Parathyroid adenoma (tissue), 2 donors: ENCODE measurements around the gene LYSMD4.

Source experiments
- H2AFZ ChIP-seq: fragments of 300-600 bp; sonication (generic); one replicate; pipeline ENCODE4 v1.7.0; 2017; ENCODE audit warnings: antibody characterized with exemption, mild to moderate bottlenecking
- H3K27ac ChIP-seq: fragments of 300-600 bp; sonication (generic); one replicate; pipeline ENCODE4 v1.7.0; 2017
- H3K27me3 ChIP-seq: fragments of 300-600 bp; sonication (generic); one replicate; pipeline ENCODE4 v1.7.0; 2017; ENCODE audit warnings: low read length; ENCODE audit not compliant: control insufficient read depth, insufficient read depth
- H3K36me3 ChIP-seq: fragments of 300-600 bp; sonication (generic); one replicate; pipeline ENCODE4 v1.7.0; 2017; ENCODE audit warnings: low read length; ENCODE audit not compliant: control insufficient read depth, insufficient read depth
- H3K4me1 ChIP-seq: fragments of 300-600 bp; sonication (generic); one replicate; pipeline ENCODE4 v1.7.0; 2017; ENCODE audit warnings: control low read depth
- H3K4me2 ChIP-seq: fragments of 300-600 bp; sonication (generic); one replicate; pipeline ENCODE4 v1.7.0; 2017; ENCODE audit warnings: low read length
- H3K4me3 ChIP-seq: fragments of 300-600 bp; sonication (generic); one replicate; pipeline ENCODE4 v1.7.0; 2017; ENCODE audit warnings: low read depth, low read length
- H3K79me2 ChIP-seq: fragments of 300-600 bp; sonication (generic); one replicate; pipeline ENCODE4 v1.7.0; 2017; ENCODE audit warnings: control low read depth
- H3K9ac ChIP-seq: fragments of 300-600 bp; sonication (generic); one replicate; pipeline ENCODE4 v1.7.0; 2017; ENCODE audit warnings: mild to moderate bottlenecking
- H3K9me3 ChIP-seq: fragments of 300-600 bp; sonication (generic); one replicate; pipeline ENCODE4 v1.7.0; 2017; ENCODE audit warnings: low read length; ENCODE audit not compliant: control insufficient read depth
- TF ChIP-seq, protein P1 (sequence below): fragments of 300-600 bp; sonication (generic); IDR thresholded peaks from one replicate; pipeline ENCODE4 v1.7.0; 2017; ENCODE audit warnings: antibody characterized with exemption, mild to moderate bottlenecking
- donor health status: primary hyperparathyroidism.

LYSMD4 gene

DNA sequence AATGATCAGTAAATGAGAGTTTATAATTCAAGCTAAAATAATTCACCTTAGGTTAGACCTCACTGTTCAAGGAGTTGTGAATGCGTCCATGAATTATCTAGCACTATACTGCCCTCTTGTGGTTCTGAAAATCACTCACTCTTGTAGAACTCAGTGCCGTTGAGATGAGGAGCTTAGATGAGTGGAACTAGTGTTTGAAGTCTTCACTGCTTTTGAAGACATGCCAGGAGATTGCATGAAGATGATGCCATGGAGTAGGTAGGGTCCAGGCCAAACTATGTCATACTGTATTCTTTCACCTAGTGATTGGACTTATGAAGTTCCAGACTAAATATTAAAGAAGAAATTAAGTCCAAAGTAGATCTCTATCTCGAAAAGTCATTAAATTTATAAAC, 28.8 kb downstream of the LYSMD4 start:
- H3K27me3 ChIP-seq: no peaks in the 10 kb centered on the region
- peak overlapping the region; percentile 53 for H3K27ac ChIP-seq
- H3K79me2 ChIP-seq: no peaks in the 10 kb centered on the region
- TF ChIP-seq, protein P1, sequence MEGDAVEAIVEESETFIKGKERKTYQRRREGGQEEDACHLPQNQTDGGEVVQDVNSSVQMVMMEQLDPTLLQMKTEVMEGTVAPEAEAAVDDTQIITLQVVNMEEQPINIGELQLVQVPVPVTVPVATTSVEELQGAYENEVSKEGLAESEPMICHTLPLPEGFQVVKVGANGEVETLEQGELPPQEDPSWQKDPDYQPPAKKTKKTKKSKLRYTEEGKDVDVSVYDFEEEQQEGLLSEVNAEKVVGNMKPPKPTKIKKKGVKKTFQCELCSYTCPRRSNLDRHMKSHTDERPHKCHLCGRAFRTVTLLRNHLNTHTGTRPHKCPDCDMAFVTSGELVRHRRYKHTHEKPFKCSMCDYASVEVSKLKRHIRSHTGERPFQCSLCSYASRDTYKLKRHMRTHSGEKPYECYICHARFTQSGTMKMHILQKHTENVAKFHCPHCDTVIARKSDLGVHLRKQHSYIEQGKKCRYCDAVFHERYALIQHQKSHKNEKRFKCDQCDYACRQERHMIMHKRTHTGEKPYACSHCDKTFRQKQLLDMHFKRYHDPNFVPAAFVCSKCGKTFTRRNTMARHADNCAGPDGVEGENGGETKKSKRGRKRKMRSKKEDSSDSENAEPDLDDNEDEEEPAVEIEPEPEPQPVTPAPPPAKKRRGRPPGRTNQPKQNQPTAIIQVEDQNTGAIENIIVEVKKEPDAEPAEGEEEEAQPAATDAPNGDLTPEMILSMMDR: peak; percentile 54
- H3K4me3 ChIP-seq: no peak overlapping the region
- peaks cover 2% of the 10 kb centered on the region for H3K4me1 ChIP-seq
- peak overlapping the region; percentile 48 for H3K4me2 ChIP-seq
- H3K9ac ChIP-seq: no peak overlapping the region
- H2AFZ ChIP-seq: no peak overlapping the region
- H3K36me3 ChIP-seq: no peaks in the 10 kb centered on the region
- no peaks in the 10 kb centered on the region for H3K9me3 ChIP-seq

DNA sequence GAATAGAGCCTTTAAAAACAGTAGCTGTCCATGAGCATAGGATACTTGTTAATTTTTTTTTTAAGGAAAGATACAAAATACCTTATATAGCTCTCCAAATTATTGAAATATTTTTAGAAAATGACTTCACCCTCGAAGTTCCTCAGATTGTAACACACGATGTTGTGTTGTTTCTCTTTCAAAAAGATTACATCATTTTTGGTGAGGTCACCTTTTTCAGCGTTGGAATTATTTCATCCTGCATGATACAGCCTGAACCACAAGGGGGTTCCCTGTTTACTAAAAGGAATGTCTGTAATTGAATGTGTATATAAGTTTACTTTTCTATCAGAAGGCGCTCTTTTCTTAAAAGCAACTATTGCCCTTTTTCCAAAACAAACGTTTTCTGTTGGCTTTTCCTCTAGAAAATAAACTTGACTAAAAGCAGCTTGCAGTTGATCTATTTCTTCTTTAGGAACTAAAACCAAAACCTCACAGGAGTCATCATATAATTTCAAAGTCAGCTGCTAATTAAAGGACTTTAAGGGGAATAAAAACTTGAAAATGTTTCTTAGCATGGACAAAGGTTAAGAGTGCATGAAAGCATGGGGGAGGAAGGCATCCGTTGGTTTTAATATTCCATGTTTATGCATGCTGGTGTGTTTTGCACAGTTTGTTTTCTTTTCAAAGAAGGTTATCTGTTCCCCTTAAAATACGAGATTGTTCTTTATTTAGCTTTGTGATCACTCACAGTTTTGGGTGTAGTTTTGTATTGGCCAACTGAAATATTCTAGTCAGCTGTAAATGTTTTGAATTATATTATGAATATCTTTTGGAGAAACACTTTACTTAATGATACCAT, 29.4 kb downstream of the LYSMD4 start:
- TF ChIP-seq, protein P1: peak; percentile 48
- H3K79me2 ChIP-seq: no peaks in the 10 kb centered on the region
- no peaks in the 10 kb centered on the region for H3K27me3 ChIP-seq
- no peaks in the 10 kb centered on the region for H3K9me3 ChIP-seq
- H2AFZ ChIP-seq: no peak overlapping the region
- peaks cover 2% of the 10 kb centered on the region for H3K4me1 ChIP-seq
- H3K4me2 ChIP-seq: peak overlapping the region; percentile 48
- H3K36me3 ChIP-seq: no peaks in the 10 kb centered on the region
- no peak overlapping the region for H3K9ac ChIP-seq
- H3K27ac ChIP-seq: peak overlapping the region; percentile 53
- H3K4me3 ChIP-seq: peak overlapping the region; percentile 17

DNA sequence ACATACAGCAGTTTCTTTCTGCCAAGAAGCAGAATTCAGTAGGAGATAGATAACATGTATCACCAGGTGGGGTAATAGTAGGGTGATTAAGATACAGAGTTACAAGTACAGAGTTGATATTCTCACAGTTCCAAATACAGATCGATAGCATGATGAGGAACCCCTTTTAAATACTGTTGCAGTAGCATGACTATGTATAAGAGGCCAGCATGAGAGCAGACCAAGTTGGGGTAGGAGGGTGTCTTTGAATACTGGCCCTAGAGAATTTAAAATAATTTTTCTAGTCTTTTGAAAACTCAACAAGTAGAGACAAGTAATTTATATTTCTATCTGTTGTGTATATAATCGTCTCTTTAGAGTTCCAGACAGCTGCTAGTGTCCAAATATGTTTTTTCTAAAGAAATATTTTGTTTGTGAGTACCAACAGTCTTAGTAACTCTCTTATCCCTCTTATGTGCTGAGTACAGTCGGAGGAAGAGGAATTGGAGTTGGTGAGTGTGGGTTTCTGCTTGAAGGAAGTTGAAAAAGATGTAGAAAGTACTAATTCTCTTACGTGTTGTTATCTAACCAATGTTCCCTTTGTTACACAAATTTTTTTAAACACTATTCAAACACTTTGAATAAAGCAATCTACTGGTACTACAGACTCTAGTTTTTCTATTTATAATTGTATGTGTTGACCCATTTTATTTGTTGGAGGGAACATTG, 30.2 kb downstream of the LYSMD4 start:
- H3K9ac ChIP-seq: no peak overlapping the region

DNA sequence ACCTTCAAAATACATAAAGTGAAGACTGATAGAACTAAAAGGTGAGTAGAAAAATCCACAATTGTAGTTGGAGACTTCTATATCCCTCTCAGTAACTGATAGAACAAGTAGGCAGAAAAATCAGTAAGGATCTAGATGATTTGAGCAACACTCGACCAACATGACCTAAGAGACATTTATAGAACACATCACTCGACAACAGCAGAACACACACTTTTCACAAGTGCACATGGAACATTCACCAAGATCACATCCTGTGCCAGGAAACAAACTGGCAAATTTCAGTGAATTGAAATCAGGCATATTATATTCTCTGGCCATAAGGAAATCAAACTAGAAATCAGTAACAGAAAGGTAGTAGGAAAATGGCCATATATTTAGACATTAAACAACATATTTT, 37.1 kb downstream of the LYSMD4 start:
- Histone ChIP-seq H3K9ac (no peak overlapping the region), H3K4me3 (no peak overlapping the region), H3K4me1 (peaks cover under 1% of the 10 kb centered on the region), H3K36me3 (no peaks in the 10 kb centered on the region), H3K27ac (no peak overlapping the region), H2AFZ (no peak overlapping the region), H3K9me3 (no peaks in the 10 kb centered on the region), H3K79me2 (no peaks in the 10 kb centered on the region), H3K4me2 (no peak overlapping the region), H3K27me3 (no peaks in the 10 kb centered on the region)
- TF ChIP-seq, protein P1: no peak

More for the DNA sequence above, 30.2 kb downstream of the LYSMD4 start:
- Histone ChIP-seq H3K36me3 (no peaks in the 10 kb centered on the region), H3K4me3 (peak overlapping the region; percentile 17), H3K4me1 (peaks cover 2% of the 10 kb centered on the region), H3K27ac (peak overlapping the region; percentile 53), H3K79me2 (no peaks in the 10 kb centered on the region), H3K27me3 (no peaks in the 10 kb centered on the region), H3K4me2 (no peak overlapping the region), H3K9me3 (no peaks in the 10 kb centered on the region), H2AFZ (no peak overlapping the region)
- TF ChIP-seq, protein P1: no peak
